ENCODE results near the gene SORCS1. TPM values are rescaled to one million over a fixed set of nuclear protein-coding genes. Genes with fewer than 3 reads are reported as not detected.

SORCS1 gene
- total and polyA plus RNA-seq, 8 donors, result 0.46 to 2.6 (median 1.6) TPM

GRCh38 chr10:106571192-106571946, 593.1 kb downstream of the SORCS1 start:
- Histone ChIP-seq H3K27ac (no peak overlapping the region), H3K27me3 (no peaks in the 10 kb centered on the region), H3K36me3 (no peaks in the 10 kb centered on the region), H3K4me3 (no peak overlapping the region), H3K4me1 (no peaks in the 10 kb centered on the region), H3K9me3 (no peaks in the 10 kb centered on the region)
- peak in 2 of 4 donors; percentile 22 to 29 for TF ChIP-seq CTCF (IDR thresholded peaks at IDR 0.05)
- WGBS, 2 donors, result 19 to 26% methylated on average over 5 of the region's 5 CpGs
- DNase-seq, result no peak
- intact Hi-C loops (cut with DNase I), result no loop called here
- FAIRE-seq, result no peak
- ATAC-seq, result peak in 3 of 4 donors; percentile 51 to 62 (median 60)

DNA sequence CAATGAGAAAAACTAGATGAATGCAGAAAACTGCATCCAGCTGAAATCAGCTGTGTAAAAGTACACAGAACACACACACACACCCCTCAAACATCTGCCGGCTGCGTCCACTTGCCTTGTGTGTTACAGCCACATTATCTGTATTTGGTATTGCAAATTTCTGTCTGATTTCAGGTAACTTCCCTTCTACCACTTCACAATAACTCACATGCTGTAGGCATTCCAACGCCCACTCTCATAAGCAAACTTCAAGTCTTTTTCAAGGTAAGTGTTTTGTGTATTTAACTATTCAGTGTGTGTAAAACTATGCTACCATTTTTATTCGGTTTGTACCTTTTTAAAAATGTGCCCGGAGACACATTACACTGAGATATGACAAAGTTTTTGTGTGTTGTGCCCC, 594.2 kb downstream of the SORCS1 start:
- H3K27ac ChIP-seq, result no peak overlapping the region
- H3K36me3 ChIP-seq, result no peaks in the 10 kb centered on the region
- H3K9me3 ChIP-seq, result no peaks in the 10 kb centered on the region
- no peaks in the 10 kb centered on the region for H3K4me1 ChIP-seq
- DNase-seq, result no peak
- no peaks in the 10 kb centered on the region for H3K27me3 ChIP-seq
- WGBS, 2 donors, result 61 to 67% methylated on average over 5 of the region's 5 CpGs
- no peak overlapping the region for H3K4me3 ChIP-seq
- ATAC-seq, result no peak
- no peak for TF ChIP-seq CTCF (IDR thresholded peaks at IDR 0.05)
- intact Hi-C loops (cut with DNase I), result no loop called here
- FAIRE-seq, result no peak

DNA sequence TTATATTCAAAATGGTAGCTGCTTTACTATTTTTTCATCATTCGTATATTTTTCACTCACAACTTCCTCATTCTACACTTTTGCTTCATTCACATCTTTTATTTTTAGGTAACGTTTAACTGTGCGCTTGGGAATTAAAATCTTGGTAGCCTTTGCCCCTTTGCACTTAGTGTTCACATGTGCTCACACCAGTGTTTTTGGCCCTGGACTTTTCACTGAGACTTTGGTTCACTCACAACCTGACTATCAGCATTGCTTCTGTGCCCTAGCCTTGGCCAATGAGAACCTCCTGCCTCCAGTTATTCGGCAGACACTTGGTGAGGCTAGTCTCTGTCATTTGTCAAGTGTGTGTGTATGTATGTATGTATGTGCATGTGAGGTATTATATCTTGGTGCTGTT, 596.9 kb downstream of the SORCS1 start:
- H3K27ac ChIP-seq, result no peak overlapping the region
- no peaks in the 10 kb centered on the region for H3K27me3 ChIP-seq
- intact Hi-C loops (cut with DNase I), result no loop called here
- no peak for TF ChIP-seq CTCF (IDR thresholded peaks at IDR 0.05)
- DNase-seq (no peak), FAIRE-seq (no peak), ATAC-seq (no peak)
- no peaks in the 10 kb centered on the region for H3K9me3 ChIP-seq
- H3K4me1 ChIP-seq, result no peaks in the 10 kb centered on the region
- WGBS, 2 donors, result 73 to 83% methylated on average over 4 of the region's 4 CpGs
- no peaks in the 10 kb centered on the region for H3K36me3 ChIP-seq
- no peak overlapping the region for H3K4me3 ChIP-seq

GRCh38 chr10:106566873-106567272, 597.6 kb downstream of the SORCS1 start:
- intact Hi-C loops (cut with DNase I), result no loop called here

More at GRCh38 chr10:106566873-106567272, 597.6 kb downstream of the SORCS1 start:
- ATAC-seq, result no peak
- Histone ChIP-seq H3K27me3 (no peaks in the 10 kb centered on the region), H3K36me3 (no peaks in the 10 kb centered on the region), H3K9me3 (no peaks in the 10 kb centered on the region), H3K4me3 (no peak overlapping the region), H3K4me1 (no peaks in the 10 kb centered on the region), H3K27ac (no peak overlapping the region)
- 49 to 54% methylated on average over 3 of the region's 3 CpGs for WGBS, 2 donors
- TF ChIP-seq CTCF (IDR thresholded peaks at IDR 0.05), result no peak
- no peak for FAIRE-seq
- no peak for DNase-seq

Measured in pancreas (tissue), 10 donors.